GM18505 (cell line): ENCODE measurements around the gene RAB1A.

ENCODE experiments used
- ATAC-seq: cut with Tn5 transposase; IDR thresholded peaks from one replicate; pipeline ENCODE4 v1.9.1; 2021; ENCODE audit not compliant: unreplicated experiment
- POLR2A ChIP-seq: IDR thresholded peaks from 4 replicates; pipeline ENCODE4 v1.6.1; 2011; ENCODE audit warnings: borderline replicate concordance; ENCODE audit not compliant: insufficient read depth, insufficient read length; ENCODE audit errors: extremely low read depth

Gene RAB1A

GRCh38 chr2:65120990-65121693, 8.8 kb downstream of the RAB1A start:
- TF ChIP-seq POLR2A: no peak
- ATAC-seq: no peak

DNA sequence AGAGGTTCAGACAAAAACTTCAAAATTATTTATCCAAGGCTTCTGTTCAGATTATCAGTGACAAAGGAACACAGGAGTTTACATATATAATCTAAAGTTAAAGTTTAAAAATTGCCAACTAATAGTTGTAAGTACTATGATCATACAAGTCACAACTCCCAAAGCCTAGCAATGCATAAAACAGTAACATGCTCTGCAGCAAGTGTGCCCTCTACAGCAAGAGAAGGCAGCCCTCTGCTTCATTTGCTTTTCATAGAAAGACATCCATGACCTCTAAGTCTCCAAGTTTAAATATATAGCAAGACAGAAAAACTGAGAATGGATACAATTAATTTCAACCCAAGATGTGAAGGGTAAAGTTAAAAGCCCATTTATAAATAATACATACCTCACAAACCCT, 13.3 kb downstream of the RAB1A start:
- no peak for TF ChIP-seq POLR2A
- no peak for ATAC-seq

DNA sequence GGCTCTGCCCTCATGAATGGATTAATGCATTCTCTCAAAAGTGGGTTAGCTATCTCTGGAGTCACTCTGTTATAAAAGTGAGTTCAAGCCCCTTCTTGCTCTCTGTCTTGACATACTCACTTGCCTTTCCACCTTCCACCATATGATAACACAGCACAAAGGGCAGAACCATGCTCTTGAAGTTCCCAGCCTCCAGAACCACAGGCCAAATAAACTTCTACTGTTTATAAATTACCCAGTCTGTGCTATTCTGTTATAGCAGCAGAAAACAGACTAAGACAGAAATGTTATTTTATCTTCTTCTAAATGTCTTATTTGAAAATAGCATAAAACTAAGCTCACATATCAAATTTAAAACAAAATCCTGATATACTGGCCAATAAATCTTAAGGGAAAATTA, 15.0 kb downstream of the RAB1A start:
- no peak for TF ChIP-seq POLR2A
- no peak for ATAC-seq

DNA sequence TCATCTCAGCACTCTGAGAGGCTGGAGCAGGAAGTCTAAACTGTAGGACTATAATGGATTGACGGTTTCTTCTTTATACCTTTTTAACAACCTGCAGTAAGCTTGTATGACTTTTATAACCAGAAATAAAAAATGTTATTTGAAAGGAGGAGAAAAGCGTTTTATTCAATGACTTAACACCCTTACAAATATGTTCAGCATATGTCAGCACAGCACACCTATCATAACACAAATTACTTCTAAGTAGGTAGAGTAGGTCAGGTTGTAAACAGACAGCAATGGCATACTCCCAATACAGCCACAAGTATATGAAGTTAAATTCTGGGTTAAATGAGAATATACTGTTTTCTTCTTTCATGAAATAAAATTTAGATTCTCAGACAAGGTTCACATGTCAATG, 16.1 kb downstream of the RAB1A start:
- no peak for TF ChIP-seq POLR2A
- ATAC-seq: no peak

DNA sequence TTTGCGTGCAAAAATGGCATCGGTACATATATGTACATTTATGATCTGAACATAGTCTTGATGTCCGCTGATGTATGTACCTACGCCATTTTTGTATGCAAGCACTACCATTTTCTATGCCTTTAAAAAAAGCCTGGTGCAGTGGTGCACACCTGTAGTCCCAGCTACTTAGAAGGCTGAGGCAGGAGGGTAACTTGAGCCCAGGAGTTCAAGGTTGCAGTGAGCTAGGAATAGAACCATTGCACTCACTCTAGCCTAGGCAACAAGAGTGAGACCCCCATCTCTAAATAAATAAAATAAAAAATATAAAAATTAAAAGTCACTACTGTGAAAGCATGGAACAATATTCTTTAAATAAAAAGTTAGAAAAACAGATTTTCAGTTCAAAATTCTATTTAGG, 16.7 kb downstream of the RAB1A start:
- no peak for ATAC-seq
- TF ChIP-seq POLR2A: no peak

DNA sequence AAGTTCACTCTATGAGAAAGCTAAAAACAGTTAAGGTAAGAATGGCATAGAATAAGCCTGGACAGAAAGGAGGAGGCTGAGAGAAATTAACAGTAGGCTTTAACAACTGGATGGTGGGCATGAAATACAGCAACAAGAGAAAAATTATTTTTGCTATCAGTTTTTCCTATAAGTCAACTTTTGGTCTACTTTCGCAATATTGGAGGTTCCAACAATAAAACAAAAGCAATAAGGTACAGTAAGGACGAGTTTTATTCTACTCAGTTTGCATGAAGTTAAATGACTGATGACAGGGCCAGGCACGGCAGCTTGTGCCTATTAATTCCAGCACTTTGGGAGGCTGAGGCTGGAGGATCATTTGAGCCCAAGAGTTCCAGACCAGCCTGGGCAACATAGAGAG, 17.3 kb downstream of the RAB1A start:
- ATAC-seq: no peak
- no peak for TF ChIP-seq POLR2A

GRCh38 chr2:65108780-65109179, 21.1 kb downstream of the RAB1A start:
- ATAC-seq: no peak
- TF ChIP-seq POLR2A: no peak

GRCh38 chr2:65107530-65107929, 22.4 kb downstream of the RAB1A start:
- TF ChIP-seq POLR2A: no peak
- no peak for ATAC-seq

DNA sequence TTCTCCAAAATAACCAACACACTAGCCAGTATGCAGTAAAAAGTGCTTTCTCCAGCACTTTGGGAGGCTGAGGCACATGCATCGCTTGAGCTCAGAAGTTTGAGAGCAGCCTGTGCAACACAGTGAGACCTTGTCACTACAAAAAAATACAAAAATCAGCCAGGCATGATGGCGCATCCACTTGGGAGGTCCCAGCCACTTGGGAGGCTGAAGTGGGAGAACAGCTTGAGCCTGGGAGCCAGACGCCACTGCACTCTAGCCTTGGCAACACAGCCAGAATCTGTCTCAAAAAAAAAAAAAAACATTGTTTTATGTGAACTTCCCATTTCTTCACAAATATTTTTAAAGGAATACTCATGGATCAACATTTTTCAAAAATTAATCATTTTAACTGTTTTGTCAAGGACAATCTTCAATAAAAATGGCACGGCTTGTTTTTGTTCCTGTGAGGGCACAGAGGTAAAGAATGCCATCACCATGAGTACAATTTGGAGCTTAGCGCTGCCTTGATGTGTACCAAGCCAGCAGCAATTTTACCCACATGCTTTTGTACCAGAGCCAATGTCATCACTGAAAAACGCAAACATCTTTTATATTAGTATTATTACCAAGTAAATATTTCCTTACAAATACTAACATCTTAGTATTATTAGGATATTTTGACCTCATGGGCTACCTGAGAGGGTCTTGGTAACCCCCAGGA, 26.7 kb downstream of the RAB1A start:
- no peak for ATAC-seq
- no peak for TF ChIP-seq POLR2A

DNA sequence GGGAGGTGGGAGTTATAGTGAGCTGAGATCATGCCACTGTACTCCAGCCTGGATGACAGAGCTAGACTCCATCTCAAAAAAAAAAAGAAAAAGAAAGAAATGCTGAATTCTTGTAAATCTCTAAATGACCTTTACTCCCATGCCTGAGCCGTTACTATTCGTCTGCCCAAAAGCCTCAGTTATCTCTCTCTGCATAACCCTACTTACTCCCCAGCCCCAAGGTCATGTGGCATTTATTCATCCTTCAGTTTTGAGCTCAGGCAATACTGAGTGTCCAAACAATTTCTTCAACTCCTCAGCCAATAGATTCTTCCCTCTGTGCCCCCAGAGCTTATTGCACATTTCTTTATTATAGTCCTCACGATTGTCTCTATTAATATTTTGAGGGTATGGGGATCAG, 28.8 kb downstream of the RAB1A start:
- no peak for ATAC-seq
- TF ChIP-seq POLR2A: no peak

DNA sequence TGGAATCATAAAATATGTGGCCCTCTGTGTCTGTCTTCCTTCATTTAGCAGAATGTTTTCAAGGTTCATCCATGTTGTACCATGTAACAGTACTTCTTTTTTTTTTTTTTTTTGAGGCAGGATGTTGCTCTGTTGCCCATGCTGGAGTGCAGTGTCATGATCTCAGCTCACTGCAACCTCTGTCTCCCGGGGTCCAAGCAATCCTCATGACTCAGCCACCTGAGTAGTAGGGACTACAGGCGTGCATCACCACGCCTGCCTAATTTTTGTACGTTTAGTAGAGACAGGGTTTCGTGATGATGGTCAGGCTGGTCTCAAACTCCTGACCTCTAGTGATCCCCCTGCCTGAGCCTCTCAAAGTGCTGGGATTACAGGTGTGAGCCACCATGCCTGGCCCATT, 31.2 kb downstream of the RAB1A start:
- no peak for TF ChIP-seq POLR2A
- no peak for ATAC-seq

- no peak for TF ChIP-seq POLR2A
These were observed 32.1 kb downstream of the RAB1A start for GRCh38 chr2:65097844-65098243.

GRCh38 chr2:65096948-65097347, 33.0 kb downstream of the RAB1A start:
- no peak for ATAC-seq
- no peak for TF ChIP-seq POLR2A

More at GRCh38 chr2:65097844-65098243, 32.1 kb downstream of the RAB1A start:
- no peak for ATAC-seq

DNA sequence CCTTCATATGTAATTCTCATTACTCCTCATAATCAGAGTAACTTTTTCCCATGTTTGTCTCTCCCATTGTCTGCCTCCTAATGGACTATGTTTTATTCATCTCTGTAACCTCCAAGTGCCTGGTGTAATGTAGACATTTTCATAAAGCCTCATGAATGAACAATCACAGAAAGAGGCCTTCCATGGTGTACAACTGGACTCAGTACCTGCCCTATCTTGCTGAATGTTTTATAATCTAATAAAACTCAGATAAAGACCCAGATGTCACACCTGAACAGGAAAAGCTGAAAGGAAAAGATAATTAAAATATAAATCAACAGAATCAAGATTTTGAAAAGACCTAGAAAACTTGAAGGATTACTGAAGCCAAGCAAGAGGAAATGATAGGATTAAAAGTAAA, 36.7 kb downstream of the RAB1A start:
- TF ChIP-seq POLR2A: no peak
- no peak for ATAC-seq
